ENCODE measurements around the gene PLPPR3.

The PLPPR3 gene

DNA sequence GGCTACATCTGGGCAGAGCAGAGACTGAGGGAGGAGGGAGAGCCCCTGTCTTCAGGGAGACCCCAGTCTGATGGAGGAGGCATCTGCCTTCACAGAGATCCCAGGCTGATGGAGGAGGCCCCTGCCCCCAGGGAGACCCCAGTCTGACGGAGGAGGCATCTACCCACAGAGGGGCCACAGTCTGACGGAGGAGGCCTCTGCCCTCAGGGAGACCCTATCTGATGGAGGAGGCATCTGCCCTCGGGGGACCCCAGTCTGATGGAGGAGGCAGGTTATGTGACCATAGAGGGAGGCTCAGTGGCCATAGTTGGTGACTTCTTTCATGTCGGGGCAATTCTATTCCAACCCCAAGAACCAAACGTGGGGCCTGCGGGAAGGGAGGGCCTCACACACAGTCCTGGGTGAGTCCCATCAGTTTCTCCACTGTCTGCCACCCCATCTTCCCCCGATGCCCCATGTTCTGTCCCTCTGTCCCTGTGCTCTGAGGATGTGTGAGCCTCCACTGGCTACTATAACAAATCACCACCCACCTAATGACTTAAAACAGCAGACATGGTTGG lies 56.5 kb downstream of the PLPPR3 start:
- FAIRE-seq = no peak

GRCh38 chr19:764301-764700 lies 57.5 kb downstream of the PLPPR3 start:
- no peak for FAIRE-seq

GRCh38 chr19:763869-764268 lies 57.9 kb downstream of the PLPPR3 start:
- no peak for FAIRE-seq

DNA sequence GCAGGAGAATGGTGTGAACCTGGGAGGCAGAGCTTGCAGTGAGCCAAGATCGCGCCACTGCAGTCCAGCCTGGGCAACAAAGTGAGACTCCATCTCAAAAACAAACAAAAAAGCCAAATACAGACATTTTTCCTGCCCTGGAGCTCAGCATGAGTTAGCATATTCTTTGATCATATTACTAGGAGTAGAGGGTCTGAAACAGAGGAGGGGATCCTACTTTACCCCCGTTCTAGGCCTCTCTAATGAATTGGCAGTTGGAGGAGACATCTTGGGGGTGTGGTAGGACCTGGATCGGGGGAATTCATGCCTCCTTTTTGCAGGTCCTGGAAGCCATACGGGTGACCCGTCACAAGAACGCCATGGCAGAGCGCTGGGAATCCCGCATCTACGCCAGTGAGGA lies 58.6 kb downstream of the PLPPR3 start:
- no peak for FAIRE-seq

Measured in G401.6 (cell line).